HFFc6 (cell line): ENCODE results near the gene TGFBR1. TPM values are rescaled to one million over a fixed set of nuclear protein-coding genes. Genes with fewer than 3 reads are reported as not detected.

Experiments used
- DNase-seq: peaks from one replicate; pipeline ENCODE4 v3.0.0-alpha.2; 2018
- H3K27ac Mint-ChIP-seq: 2 replicates; pipeline ENCODE4 v1.8.0; 2020; ENCODE audit warnings: mild to moderate bottlenecking, mixed read lengths
- H3K27me3 Mint-ChIP-seq: 2 replicates; pipeline ENCODE4 v1.8.0; 2021; ENCODE audit warnings: mild to moderate bottlenecking, moderate library complexity, mixed read lengths; ENCODE audit not compliant: insufficient read depth
- H3K36me3 Mint-ChIP-seq: 2 replicates; pipeline ENCODE4 v1.8.0; 2021; ENCODE audit warnings: low read depth, mixed read lengths
- H3K4me1 Mint-ChIP-seq: 2 replicates; pipeline ENCODE4 v1.8.0; 2020; ENCODE audit warnings: low read depth, mixed read lengths
- H3K4me3 Mint-ChIP-seq: 2 replicates; pipeline ENCODE4 v1.8.0; 2020; ENCODE audit warnings: mild to moderate bottlenecking, moderate library complexity, mixed read lengths
- H3K9me3 Mint-ChIP-seq: 2 replicates; pipeline ENCODE4 v1.8.0; 2020; ENCODE audit warnings: mild to moderate bottlenecking, mixed read lengths
- total RNA-seq, 6 experiments: library from RNA; stranded (reverse); fragmentation: NEBNext Ultra II Directional; extraction: Animal tissue kit (Norgen Biotek cat#: 25700); gene quantifications; 2 replicates in 1 of 6; 3 replicates in 5 of 6; pipeline ENCODE4 v1.2.3, GENCODE V29; 2021
- TF ChIP-seq, protein P1 (sequence below): fragments of 200-600 bp; sonication (generic); IDR thresholded peaks from 2 replicates; pipeline ENCODE4 v1.5.0; 2021; ENCODE audit warnings: antibody characterized with exemption, mild to moderate bottlenecking

TGFBR1 gene
- total RNA-seq, 6 experiments from 2014 or later = 28.8 to 39.1 (median 32.7) TPM

DNA sequence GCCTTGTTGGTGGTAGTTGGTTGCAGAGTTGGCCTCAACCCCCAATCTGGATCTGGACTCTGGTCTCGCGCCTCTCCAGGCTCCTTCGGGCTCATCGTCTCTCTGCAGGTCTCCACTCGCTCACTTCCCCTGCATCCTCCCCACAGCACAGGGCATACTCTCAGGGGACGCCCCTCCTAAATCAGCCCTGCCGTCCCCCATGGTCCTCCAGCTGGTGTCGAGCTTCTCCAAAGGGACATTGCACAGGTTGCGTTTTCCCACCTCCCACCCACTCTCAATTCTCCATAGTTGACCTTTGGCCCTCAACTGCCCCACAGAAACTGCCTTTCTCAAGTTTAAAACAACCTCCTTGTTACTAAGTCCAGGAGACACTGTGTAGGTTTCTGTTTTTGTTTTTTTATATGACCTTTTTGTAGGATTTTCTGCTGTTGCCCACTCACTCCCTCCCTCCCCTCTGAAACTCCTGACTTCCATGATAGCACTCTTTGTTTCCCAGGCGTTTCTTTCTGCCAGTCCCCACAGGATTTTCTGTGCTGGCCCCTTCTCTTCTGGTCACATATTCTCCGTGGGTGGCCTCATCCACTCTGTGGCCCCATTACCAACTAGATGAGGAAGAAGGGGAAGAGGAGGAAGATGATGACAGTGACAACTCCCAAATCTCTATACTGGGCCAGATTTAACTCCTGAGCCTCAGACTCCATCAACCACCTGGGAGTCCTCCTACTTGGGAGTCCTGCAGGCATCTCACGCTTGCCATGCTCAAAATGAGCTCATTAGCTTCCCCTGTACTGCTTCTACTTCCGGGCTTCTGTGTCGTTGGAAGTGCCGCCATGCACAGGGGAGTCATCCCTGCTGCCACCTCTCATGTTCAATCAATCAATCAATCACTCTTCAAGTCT is 66.6 kb downstream of the TGFBR1 start:
- TF ChIP-seq, protein P1, sequence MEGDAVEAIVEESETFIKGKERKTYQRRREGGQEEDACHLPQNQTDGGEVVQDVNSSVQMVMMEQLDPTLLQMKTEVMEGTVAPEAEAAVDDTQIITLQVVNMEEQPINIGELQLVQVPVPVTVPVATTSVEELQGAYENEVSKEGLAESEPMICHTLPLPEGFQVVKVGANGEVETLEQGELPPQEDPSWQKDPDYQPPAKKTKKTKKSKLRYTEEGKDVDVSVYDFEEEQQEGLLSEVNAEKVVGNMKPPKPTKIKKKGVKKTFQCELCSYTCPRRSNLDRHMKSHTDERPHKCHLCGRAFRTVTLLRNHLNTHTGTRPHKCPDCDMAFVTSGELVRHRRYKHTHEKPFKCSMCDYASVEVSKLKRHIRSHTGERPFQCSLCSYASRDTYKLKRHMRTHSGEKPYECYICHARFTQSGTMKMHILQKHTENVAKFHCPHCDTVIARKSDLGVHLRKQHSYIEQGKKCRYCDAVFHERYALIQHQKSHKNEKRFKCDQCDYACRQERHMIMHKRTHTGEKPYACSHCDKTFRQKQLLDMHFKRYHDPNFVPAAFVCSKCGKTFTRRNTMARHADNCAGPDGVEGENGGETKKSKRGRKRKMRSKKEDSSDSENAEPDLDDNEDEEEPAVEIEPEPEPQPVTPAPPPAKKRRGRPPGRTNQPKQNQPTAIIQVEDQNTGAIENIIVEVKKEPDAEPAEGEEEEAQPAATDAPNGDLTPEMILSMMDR = no peak
- Mint-ChIP-seq H3K4me1 (peaks cover 10% of the 10 kb centered on the region), H3K27ac (no peak overlapping the region), H3K4me3 (no peak overlapping the region), H3K9me3 (no peaks in the 10 kb centered on the region), H3K27me3 (peaks cover 29% of the 10 kb centered on the region), H3K36me3 (no peaks in the 10 kb centered on the region)
- DNase-seq = no peak

DNA sequence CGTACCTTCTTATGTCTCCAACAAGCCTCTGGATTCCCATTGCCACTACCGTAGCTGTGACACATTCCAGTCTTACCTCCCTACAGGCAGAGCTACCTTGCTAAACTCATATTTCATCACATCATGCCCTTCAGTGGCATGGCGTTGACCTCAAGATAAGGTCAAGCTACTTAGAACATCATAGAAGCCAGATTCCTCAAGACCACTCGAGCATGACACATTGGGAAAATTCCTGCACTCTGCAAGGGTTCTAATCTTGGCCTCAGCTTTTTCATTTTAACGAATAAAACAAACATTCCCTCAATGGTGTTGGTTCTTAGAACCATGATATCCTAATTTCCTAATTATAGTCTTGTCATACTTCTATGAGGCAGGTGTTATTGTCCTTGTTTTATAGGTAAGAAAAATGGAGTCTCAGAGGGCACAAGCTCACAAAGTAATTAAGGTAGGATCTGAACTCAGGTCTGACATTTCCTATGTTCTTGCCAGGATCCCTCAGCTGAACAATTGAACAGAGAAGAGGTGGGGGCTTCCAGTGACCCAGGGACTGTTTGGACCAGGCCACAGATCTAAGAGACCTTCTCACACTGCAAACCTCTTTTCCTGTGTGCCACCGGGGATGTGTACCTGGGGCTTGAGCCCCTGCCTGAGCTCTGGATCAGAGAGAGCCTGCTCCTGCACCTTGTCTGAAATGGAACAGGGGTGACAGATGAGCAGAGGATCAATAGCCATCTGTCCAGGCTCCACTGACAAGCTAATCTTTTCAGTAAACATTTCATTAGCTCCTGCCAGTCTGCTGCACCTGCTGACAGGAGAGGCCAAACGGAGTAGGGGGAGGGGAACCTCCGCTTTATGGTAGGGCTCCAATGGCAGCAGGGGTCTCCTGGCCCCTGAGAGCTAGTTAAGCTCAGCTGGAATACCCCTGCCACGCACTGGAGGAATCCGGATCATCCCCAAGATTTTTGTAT is 67.5 kb downstream of the TGFBR1 start:
- TF ChIP-seq, protein P1 = no peak
- Mint-ChIP-seq H3K27me3 (peaks cover 29% of the 10 kb centered on the region), H3K27ac (no peak overlapping the region), H3K4me3 (no peak overlapping the region), H3K36me3 (no peaks in the 10 kb centered on the region), H3K4me1 (peaks cover 13% of the 10 kb centered on the region), H3K9me3 (no peaks in the 10 kb centered on the region)
- DNase-seq = no peak

DNA sequence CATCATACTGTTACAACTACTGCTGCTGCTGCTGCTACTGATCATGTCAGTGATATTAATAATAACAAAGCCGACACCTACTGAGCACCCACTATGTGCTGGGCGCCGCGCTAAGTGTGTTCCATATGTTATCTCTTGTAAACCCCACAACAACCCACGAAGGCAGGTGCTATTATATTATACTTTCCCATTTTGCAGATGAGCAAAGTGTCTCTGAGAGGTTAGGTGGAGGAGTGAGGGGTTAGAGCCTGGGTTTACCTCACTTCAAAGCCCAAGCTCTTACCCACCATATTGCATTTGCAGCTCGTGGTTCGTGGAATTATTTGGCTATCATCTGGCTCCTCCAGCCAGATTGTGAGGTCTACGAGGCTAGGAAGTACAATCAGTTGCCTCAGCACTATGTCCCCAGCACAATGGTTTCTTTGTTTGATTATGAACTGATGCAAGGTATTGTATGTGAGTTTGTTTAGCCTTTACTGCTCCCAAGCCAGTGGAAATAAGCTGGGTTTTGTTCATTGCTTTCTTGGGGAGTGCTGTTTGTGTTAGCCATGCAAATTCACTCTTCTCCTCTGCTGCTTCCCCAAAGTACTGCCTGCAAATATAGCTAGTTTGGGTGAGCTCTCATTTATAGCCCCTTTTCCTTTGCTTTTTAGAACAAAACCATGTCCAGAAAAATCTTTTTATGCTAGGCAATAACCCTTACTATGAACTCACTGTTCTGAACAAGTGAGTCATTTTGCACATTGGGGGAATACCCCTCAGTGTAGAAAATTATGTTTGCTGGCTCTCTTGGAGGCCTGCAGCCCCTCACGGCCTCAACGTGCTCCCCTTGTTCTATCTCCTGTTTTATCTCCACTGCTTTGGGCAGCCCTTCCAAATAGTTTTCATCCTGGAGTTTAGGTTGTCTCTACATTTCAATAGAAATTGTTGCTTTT is 68.9 kb downstream of the TGFBR1 start:
- no peak overlapping the region for H3K4me3 Mint-ChIP-seq
- H3K36me3 Mint-ChIP-seq = no peaks in the 10 kb centered on the region
- no peaks in the 10 kb centered on the region for H3K9me3 Mint-ChIP-seq
- no peak overlapping the region for H3K27ac Mint-ChIP-seq
- peaks cover 19% of the 10 kb centered on the region for H3K27me3 Mint-ChIP-seq
- TF ChIP-seq, protein P1 = no peak
- no peak for DNase-seq
- H3K4me1 Mint-ChIP-seq = peaks cover 13% of the 10 kb centered on the region

DNA sequence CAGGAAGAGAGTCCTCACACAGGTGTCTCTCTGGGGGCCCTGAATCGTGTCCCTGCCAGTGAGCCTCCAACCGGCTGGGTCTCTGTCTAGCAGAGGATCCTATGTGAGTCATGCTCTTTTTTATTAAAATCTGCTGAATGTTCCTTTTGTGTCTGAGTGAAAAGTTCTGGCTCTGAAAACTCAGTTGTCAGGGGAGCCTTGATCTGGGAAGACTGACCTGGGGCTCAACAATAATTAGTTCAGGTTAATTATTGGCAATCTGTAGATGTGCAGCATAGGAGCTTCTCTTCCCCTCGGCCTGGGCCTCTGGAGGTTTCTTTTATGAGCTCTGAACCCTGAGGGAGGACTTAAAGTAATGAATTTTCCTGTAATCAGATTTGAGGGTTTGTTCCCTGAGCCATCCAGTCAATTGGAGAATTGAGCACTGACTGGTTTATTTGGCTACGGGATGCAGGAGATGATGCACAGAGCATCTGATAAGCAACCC is 71.7 kb downstream of the TGFBR1 start:
- Mint-ChIP-seq H3K36me3 (no peaks in the 10 kb centered on the region), H3K27ac (no peak overlapping the region), H3K4me3 (no peak overlapping the region), H3K27me3 (peaks cover 8% of the 10 kb centered on the region), H3K4me1 (peaks cover 12% of the 10 kb centered on the region; the same call in 1 of the 2 replicates), H3K9me3 (no peaks in the 10 kb centered on the region)
- DNase-seq = no peak
- TF ChIP-seq, protein P1 = no peak
